HG03575 (cell line): ENCODE data around the gene KY.
"Not testable (repeated sequence)": the region's sequence is repeated elsewhere in the genome, so short reads cannot be mapped to it uniquely, and the experiment has no call there.

ENCODE experiments used
- ATAC-seq: cut with Tn5 transposase; IDR thresholded peaks from one replicate; pipeline ENCODE4 v1.9.1; 2021; ENCODE audit not compliant: unreplicated experiment, insufficient number of reproducible peaks, low FRiP score; ENCODE audit errors: extremely low read depth

The KY gene

GRCh38 chr3:134590766-134591165 lies 60.1 kb downstream of the KY start:
- no peak for ATAC-seq

GRCh38 chr3:134579141-134579665 lies 71.6 kb downstream of the KY start:
- ATAC-seq, result no peak

- no peak for ATAC-seq
These were observed 74.0 kb downstream of the KY start for GRCh38 chr3:134576831-134577230.

GRCh38 chr3:134576426-134576825 lies 74.4 kb downstream of the KY start:
- no peak for ATAC-seq

- not testable (repeated sequence) for ATAC-seq
These were observed 80.9 kb downstream of the KY start for GRCh38 chr3:134569899-134570298.

- ATAC-seq, result no peak
These were observed 82.0 kb downstream of the KY start for GRCh38 chr3:134568790-134569189.

GRCh38 chr3:134567605-134568004 lies 83.2 kb downstream of the KY start:
- no peak for ATAC-seq

GRCh38 chr3:134564991-134565390 lies 85.8 kb downstream of the KY start:
- ATAC-seq, result no peak

GRCh38 chr3:134563601-134564000 lies 87.2 kb downstream of the KY start:
- no peak for ATAC-seq

GRCh38 chr3:134562055-134562454 lies 88.8 kb downstream of the KY start:
- no peak for ATAC-seq

- ATAC-seq, result no peak
These were observed 91.2 kb downstream of the KY start for GRCh38 chr3:134559591-134559990.
